HG03342 (cell line): Measurements from ENCODE around the gene RNF38.
"Not testable (repeated sequence)": the region's sequence is repeated elsewhere in the genome, so short reads cannot be mapped to it uniquely, and the experiment has no call there.

ENCODE experiments used
- ATAC-seq: cut with Tn5 transposase; IDR thresholded peaks from one replicate; pipeline ENCODE4 v1.9.1; 2021; ENCODE audit warnings: mild to moderate bottlenecking, moderate library complexity; ENCODE audit not compliant: unreplicated experiment

The RNF38 gene

DNA sequence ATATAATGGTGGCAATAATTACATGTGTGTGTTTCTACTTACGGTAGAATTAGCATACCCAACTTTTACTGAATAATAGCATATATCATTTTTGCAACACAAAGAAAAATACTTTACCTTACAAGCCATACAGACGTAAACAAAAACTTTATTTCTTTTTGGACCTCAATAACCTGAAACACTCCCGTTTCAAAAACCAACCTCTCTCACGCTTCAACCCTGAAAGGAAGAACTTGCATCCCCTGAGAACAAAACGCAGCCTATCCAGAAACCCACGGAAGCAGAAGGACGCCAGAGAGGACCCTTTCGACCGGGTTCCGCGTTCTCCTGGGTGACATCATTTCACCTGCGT, at the start of gene RNF38:
RNF38 (minus strand) TSS at position 290 of the 352 bp plus-strand sequence; CDS start at position 129, 161 bp downstream.
- no peak for ATAC-seq

DNA sequence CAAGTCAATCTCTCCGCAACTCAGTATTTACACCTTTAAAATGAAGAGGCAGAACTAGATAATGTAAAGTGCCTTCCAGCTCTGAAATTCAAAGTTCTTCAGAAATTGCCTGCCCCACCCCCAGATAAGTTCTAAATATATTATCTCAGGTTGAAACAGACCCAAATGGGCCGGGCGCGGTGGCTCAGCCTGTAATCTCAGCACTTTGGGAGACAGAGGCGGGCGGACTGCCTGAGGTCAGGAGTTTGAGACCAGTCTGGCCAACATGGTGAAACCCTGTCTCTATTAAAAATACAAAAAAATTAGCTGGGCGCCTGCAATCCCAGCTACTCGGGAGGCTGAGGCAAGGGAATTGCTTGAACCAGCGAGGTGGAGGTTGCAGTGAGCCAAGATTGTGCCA, 48.5 kb upstream of the RNF38 start:
- ATAC-seq: not testable (repeated sequence)

DNA sequence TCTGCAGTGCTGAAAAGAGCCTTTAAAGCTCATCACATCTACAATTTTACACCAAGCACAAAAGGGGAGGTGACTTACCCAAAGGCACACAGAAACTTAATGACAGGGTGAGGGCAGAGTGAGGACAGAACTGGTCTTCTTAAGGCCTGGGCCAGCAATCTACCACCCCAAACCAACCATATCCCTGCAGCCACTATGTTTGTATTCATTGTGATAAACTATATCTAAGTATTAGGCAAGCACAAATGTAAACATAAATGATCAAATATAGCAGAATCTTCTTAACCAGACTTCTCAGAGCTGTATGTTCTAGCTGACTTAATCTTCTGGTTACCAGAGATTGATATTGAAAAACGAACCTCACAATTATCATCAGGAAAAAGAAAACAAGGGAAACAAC, 47.9 kb upstream of the RNF38 start:
- no peak for ATAC-seq

DNA sequence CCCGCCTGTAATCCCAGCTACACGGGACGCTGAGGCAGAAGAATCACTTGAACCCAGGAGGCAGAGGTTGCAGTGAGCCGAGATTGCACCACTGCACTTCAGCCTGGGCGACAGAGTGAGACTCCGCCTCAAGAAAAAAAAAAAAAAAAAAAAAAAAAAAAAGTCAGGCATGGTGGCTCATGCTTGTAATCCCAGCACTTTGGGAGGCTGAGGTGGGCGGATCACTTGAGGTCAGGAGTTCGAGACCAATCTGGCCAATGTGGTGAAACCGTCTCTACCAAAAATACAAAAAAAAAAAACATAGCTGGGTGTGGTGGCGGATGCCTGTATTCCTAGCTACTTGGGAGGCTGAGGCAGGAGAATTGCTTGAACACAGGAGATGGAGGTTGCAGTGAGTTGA, 46.6 kb upstream of the RNF38 start:
- not testable (repeated sequence) for ATAC-seq

DNA sequence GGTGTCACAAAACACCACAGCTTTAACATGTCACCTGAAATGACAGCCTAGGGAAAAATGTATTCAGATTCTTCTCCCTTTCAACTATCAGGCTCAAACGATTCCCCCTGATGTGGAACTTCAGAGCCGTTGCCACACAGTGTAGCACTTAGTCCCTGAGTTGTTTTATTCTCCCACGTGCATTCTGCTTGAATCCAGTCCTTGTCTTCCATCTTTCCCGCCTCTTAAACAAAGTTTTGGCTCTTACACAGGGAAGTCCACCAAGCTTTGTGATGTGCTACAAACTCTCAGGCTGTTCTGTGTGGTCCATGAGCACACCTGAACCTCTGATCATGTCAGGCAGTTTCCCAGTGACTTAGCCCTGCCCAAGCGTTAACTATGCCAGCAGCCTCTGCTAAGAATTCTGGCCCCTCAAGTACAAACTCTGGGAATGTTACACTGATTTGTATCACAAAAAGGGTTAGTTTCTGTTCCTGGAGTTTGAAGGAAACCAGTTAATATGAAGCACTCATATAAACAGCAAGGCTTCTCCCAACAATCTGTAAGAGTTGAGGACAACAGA, 45.8 kb upstream of the RNF38 start:
- ATAC-seq: no peak

DNA sequence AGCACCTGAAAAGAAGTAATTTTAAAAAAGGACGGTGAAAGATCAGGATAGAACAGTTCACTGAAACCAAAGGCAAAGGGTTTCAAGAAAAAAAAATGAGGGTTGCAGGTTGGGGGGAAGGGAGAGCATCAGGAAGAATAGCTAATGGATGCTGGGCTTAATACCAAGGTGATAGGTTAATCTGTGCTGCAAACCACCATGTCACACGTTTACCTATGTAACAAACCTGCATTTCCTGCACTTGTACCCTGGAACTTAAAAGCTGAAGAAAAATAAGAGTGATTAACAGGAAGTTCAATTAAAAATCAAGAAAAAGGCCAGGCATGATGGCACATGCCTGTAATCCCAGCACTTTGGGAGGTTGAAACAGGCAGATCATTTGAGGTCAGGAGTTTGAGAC, 44.1 kb upstream of the RNF38 start:
- no peak for ATAC-seq

DNA sequence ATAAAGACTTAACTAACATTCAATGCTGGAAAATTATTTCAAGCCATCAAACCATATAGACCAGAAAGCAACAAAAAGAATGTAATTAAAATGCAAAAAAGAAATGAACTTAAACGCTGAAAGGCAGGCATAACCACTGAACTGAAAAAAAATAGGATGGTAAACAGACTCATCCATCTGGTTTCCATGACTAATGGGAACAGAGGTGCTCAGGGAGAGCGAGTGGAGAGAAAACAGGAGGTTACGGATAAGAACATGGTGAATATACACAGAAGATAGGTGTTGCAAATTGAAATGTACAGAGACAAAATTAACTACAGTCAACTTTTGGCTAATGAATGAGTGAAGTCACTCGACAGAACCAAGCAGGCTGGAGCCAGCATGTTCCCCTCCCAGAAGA, 43.5 kb upstream of the RNF38 start:
- ATAC-seq: no peak

DNA sequence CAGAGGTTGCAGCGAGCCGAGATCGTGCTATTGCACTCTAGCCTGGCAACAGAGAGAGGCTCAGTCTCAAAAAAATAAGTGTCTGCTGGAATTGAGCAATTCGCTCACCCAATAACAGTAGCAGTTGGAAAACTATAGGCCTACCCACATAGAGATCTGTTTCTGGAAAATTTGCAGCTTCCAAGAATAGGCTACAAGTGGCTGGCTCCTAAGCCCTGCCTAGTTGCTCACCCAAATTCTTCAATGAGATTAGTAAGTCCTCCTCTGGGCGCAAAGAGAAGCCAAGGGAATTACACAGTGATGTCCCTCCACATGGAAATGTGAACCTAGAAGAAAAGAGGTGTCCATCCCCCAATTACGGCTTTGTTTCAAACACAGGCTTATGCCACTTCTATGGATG, 42.6 kb upstream of the RNF38 start:
- ATAC-seq: no peak

DNA sequence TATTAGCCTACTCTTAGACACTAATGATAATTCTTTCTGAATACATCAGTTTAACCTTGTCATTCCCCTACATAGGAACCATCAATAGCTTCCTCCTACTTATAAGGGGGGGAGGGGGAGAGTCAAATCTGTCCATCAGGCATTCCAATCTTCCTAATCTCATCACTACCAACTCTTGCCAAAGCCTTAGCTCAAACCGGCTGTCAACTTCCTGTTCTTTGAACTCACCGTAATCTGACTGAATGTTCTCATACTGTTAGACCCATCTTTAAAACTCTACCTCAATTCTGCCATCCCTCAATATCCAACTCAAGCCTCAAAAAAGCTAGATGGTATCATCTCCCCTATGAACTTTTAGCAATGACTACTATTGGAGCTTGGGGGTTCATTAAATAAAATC, 41.9 kb upstream of the RNF38 start:
- ATAC-seq: no peak

DNA sequence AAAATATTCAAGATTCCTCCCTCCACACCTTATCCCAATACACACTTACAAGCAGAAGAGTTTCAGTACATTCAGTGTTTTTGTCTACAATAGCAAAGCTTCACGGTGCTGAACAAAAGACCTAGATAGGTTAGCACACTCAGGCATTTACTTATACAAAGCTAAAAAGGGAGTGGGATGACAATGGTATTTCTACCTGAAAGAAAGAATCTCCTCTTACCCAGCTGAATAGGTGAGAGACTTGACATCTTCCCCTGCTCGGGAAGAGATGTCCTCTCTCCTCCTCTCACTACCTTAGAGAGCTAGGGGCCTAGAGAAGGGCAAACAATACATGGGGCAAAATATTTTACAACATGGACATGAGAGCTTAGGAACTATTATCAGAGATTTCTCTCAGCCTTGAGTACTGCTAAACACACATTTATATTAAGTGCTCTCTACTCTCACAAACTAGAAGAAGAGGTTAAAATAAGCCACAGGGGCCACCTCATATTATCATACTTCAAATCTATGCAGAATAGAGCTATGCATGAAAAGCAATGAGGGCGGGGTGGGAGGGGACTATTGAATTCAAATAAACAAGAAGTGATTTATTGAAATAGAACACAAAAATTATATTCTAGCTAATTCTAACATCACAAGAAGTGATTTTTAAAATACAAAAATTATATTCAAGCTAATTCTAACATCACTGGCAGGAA, 38.6 kb upstream of the RNF38 start:
- ATAC-seq: no peak

DNA sequence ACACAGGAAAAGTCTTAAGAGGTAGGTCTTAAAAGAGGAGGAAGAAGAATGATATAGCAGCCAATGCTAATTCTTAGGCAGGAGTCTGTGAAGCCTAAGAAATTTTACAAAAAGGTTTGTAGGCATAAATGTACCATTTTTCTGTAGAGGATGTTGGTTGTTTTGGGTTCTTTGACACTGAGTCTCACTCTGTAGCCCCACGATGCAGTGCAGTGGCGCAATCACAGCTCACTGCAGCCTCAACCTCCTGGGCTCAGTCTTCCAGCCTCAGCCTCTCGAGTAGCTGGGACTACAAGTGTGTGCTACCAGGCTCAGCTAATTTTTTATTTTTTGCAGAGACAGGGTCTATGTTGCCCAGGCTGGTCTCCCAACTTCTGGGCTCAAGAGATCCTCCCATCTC, 37.7 kb upstream of the RNF38 start:
- no peak for ATAC-seq

DNA sequence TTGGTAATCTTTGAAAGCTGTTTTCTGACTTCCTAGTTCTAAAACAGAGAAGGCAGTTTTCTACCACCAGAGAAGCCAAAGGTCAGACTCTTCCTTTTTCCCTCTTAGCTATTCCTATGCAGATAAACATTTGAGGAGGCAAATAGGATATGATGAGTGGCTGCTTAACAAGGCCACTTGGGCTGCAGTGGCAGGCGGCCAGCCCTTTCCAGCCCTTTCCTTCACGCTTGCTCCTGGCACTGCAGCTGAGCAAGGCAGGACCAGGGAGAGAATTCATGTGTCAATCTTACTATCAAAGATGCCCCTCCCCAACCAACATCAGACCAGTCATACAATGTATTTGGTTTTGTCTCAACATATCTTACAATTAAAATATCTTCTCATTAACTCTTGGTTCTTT, 36.8 kb upstream of the RNF38 start:
- no peak for ATAC-seq

DNA sequence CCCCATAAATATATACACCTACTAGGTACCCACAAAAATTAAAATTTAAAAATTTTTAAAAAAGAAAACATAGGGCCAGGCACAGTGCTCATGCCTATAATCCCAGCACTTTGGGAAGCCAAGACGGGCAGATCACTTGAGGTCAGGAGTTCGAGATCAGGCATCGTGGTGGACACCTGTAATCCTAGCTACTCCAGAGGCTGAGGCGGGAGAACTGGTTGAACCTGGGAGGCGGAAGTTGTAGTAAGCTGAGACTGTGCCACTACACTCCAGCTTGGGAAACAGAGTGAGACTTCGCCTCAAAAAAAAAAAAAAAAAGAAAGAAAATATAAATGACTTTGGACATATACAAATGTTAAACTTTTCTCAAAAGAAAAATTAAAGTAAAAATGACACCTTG, 33.3 kb upstream of the RNF38 start:
- no peak for ATAC-seq

DNA sequence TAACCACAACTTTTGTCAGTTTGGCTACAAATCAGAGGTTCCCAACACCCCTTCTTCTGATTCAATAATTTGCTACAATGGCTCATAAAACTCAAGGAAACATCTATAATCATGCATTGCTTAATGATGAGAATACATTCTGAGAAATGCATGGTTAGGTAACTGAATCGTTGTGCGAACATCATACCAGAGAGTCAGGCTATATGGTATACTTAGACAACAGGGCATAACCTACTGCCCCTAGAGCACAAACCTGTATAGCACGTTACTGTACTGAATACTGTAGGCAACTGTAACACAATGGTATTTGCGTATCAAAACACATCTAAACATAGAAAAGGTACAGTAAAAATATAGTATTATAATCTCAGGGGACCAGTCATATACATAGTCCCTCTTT, 31.0 kb upstream of the RNF38 start:
- no peak for ATAC-seq

DNA sequence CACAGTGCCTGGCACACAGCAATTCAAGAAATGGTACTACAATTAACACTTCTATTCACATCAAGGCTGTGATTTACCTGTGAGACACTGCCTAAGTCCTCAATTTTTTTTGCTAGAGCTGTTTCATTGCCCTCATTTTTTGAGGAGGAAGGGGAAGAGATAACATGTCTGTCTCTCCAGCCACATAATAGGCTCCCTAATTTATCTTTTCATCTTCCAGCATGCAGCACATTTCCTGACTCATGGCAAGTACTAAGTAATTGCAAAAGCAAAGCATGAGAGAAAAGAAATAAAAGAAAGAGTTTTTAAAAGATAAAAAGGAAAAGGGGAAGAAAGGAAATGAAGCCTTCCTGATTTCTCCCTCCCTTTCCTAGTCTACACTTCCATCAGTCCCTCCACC, 26.9 kb upstream of the RNF38 start:
- no peak for ATAC-seq

DNA sequence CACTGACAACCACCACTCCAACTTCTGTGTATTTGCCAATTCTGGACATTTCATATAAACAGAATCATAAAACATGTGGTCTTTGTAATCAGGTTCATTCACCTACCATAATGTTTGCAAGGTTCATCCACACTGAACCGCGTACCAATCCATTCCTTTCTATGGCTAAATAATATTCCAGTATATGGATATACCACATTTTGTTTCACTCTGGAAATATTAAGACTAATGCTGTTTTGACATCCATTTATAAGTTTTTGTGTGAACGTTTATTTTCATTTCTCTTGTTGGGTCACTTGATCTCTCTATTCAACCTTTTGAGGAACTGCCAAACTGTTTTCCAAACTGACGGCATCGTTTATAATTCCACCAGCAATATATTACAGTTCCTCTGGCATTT, 26.3 kb upstream of the RNF38 start:
- no peak for ATAC-seq

DNA sequence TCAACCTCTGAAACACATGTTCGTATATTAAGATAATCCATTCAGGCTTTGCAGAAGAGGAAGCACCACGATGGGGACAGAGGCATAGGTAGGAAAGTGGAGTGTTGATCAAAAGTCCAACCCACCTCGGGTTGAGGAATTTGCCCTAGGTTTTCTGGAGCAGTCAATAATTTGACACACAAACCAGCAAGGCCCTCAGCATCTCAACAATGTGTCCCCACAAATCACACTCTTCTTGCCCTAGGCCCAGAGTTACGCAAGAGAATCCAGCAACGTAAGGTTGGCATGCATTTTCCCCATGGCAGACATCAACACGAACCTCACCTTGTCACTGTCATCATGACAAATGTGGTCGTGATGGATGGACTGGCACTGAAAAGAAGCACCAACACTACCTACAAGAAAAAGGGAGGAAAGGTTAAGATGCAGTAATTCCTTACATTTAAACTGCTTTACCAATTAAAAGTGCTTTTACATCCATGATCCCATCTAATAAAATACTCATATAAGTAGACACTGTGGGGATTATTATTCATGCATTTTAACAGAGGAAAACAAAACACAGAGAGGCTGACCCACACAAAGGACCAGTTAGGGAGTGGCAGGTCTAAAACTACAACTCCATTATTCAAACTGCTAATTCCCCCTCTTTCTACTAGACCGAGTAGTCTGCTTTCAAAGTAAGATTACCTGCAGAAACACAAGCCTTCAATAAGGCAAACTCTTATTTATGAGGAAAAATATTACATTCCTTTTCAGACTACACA, 24.4 kb upstream of the RNF38 start:
- ATAC-seq: no peak

DNA sequence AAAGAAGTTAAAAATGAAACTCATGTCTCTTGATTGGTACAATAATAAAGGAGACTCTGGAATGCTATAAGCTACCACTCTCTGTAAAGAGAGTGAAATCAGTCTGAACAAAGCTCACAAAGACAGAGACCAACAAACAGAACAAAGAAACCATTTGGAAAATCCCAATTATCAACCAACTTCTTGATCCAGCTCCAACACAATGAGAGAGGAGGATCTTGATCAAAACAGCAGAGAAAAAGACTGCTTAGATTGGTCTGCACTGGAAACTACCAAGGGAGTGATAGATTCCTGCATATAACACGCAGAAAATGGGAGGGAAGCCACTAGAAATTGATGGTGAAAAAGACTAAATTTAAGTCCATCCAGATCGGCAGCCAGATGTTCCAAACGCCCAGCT, 23.1 kb upstream of the RNF38 start:
- ATAC-seq: no peak

DNA sequence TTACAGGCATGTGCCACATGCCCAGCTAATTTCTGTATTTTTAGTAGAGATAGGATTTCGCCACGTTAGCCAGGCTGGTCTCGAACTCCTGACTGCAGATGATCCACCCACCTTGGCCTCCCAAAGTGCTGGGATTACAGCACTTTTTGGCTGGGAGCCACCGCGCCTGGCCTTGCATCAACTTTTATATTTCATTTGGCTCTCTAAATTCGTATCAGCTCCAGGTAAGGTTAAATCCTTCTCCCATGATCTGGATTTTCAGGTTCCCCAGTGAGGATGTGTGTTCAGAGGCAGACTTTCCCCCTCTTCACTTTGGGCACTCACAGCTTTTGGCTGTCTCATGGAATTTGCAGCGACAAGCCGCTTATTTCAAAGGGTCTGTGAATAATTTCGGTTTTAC, 16.8 kb upstream of the RNF38 start:
- ATAC-seq: no peak

DNA sequence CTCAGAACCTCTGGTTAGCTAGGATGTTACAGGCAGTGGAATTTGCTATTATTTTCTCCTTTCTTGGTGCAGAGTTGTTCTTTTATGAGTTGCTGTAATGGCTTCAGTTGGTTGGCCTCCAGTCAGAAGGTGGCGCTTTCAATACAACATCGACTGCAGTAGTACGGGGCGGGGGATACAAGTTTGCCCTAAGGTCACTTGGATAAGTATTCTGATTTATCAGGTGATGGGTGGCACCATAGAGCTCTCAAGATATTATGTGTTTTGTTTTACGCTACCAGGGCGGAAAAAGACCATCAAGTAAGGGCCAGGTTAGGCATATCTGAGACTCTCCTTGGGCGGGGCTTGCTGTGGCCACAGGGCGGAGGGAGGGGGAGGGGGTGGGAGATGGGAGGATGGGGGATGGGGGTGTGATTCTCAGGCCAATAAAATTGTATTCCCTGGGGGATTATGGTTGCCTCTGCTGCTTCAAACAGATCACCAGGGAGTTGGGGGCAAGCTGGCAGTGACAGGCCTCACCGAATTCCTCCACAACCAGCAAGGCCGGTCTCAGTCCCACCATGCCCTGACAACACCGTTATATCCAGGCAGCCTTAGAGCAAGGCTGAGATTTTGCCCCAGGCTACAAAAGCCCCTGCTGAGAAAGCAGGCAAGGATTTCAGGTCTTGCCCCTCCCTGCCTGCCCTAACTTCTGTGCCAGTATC, 15.9 kb upstream of the RNF38 start:
- no peak for ATAC-seq

DNA sequence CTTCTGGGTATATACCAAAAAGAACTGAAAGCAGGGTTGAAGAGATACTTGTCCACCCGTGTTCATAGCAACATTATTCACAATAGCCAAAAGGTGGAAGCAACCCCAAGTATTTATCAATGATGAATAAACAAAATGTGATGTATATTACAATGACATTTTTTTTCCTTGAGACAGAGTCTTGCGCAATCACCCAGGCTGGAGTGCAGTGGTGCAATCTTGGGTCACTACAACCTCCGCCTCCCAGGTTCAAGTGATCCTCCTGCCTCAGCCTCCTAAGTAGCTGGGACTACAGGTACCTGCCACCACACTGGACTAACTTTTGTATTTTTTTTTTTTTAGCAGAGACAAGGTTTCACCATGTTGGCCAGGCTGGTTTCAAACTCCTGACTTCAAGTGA, 11.3 kb upstream of the RNF38 start:
- not testable (repeated sequence) for ATAC-seq

DNA sequence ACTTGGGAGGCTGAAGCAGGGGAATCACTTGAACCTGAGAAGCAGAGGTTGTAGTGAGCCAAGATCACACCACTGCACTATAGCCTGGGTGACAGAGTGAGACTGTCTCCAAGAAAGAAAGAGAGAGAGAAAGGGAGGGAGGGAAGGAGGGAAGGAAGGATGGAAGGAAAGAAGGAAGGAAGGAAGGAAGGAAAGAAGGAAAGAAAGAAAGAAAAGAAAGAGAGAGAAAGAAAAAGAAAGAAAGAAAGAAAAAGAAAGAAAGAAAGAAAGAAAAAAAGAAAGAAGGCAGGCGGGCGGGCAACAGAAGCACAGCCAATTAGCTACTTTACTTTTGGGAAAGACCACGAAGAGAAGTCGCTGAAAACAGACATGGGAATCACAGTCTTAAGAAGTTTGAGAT, 9.0 kb upstream of the RNF38 start:
- ATAC-seq: not testable (repeated sequence)
